GM19452 (cell line): Measurements from ENCODE around the gene TIMM50.

Source experiments
- ATAC-seq: cut with Tn5 transposase; IDR thresholded peaks from one replicate; pipeline ENCODE4 v1.9.1; 2021; ENCODE audit not compliant: unreplicated experiment

The TIMM50 gene

DNA sequence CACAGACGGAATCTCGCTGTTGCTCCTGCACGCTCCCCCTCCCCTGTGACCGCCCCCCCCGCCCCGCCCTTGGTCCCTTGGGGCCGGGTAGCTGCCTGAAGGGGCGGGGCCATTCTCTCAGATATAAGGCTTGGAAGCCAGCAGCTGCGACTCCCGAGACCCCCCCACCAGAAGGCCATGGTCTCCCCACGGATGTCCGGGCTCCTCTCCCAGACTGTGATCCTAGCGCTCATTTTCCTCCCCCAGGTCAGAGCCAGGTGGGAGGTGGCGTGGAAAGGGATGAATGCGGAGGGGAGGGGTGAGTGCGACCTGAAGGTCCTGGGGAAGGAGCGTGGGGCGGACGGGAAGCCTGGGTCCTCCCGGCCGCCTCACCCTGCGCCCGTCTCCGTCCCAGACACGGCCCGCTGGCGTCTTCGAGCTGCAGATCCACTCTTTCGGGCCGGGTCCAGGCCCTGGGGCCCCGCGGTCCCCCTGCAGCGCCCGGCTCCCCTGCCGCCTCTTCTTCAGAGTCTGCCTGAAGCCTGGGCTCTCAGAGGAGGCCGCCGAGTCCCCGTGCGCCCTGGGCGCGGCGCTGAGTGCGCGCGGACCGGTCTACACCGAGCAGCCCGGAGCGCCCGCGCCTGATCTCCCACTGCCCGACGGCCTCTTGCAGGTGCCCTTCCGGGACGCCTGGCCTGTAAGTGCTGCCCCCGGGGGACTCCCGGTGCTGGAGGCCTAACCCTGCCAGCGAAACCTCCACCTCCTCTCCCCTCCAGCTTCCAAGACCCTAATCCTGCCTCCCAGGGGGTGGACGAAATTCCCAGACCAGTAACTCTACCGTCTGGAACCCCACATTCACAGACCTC lies 18.4 kb downstream of the TIMM50 start, which contains the start of gene DLL3:
Gene DLL3 (plus strand): TSS at position 150 of the 845 bp plus-strand sequence. CDS start 28 bp downstream, at position 178.
- ATAC-seq, result no peak

DNA sequence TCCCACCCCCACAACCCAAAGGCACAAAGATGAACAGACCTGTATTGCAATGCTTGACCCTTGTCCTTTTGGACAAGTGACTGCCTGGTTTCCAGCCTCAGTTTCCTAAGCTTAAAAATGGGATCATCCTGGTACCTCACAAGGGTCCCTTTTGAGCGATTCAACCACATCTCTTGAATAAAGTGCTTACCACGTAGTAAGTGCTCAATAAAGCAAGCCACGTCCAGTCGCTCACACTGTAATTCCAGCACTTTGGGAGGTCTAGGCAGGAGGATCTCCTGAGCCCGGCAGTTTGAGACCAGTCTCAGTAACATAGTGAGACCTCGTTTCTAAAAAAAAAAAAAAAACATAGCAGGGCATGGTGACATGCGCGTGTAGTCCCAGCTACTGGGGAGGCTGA lies 19.3 kb downstream of the TIMM50 start:
- ATAC-seq, result no peak

DNA sequence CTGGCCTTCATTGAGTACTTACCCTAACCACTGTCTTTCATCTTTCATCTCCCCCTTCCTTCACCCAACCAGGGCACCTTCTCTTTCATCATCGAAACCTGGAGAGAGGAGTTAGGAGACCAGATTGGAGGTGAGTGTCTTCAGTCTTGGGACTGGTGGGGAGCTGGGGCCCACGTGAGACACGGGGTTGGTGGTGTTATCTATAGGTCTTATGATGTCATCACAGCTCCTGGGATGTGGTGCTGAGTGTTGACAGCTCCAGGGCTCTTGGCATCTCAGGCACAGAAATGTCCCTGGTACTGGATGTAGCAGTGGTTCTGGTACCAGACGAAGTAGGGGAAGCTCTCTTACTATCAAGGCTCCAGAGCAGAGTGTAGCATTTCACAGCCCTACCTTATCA lies 19.9 kb downstream of the TIMM50 start:
- ATAC-seq, result no peak

DNA sequence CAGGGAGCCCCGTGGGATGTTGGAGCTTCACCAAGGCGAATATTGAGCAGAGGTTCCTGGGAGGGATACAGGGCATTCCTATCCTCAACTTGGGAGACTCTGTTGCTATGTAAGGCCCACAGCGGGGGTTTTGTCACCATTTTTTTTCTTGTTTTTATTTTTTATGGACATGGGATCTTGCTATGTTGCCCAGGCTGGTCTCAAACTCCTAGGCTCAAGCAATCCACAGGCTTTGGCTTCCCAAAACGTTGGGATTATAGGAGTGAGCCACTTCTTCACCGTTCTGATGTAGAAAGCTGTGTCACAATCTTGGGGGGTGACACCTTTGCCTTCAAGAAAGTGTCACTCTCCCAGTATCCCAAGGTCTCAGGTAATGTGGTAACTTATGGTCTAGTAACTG lies 20.7 kb downstream of the TIMM50 start:
- no peak for ATAC-seq

DNA sequence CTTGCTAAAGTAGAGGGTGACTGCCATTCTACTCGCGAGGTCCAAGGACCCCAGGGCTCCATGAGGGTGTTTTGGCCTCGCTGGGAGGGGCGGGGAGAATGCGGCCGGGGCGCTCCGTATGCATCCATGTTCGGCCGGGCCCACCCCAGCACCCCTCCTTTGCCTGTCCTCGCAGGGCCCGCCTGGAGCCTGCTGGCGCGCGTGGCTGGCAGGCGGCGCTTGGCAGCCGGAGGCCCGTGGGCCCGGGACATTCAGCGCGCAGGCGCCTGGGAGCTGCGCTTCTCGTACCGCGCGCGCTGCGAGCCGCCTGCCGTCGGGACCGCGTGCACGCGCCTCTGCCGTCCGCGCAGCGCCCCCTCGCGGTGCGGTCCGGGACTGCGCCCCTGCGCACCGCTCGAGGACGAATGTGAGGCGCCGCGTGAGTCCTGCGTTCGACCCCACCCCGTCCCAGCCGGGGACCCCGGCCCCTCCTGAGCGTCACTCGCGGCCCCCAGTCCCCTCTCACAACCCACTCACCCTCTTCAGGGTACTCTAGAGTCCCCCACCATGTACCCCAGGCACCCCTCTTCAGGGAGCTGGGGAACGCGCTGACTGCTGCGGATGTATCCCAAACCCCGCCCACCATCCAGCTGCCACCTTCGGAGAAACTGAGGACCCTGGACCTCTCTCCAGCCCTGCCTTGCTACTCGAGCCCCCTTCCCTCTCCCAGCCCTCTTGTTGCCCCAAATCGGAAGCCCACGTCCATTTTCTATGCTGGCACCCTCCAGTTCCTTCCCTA lies 22.2 kb downstream of the TIMM50 start:
- no peak for ATAC-seq

DNA sequence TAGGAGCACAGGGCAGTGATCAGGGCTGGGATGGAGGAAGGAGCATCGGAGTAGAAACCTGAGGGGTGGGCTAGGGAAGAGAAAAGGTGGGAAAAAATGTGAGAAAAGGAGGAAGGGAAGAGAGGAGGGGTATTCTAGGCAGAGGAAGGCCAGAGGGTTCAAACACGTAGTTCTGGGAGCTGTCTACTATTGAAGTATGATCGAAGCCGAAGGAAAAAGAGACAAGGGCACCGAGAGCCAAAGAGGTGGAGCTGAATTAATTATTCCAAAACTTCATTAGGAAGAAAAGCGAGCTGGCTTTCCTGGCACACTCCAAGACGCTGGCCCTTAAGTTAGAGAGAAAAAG lies 25.9 kb downstream of the TIMM50 start:
- no peak for ATAC-seq

DNA sequence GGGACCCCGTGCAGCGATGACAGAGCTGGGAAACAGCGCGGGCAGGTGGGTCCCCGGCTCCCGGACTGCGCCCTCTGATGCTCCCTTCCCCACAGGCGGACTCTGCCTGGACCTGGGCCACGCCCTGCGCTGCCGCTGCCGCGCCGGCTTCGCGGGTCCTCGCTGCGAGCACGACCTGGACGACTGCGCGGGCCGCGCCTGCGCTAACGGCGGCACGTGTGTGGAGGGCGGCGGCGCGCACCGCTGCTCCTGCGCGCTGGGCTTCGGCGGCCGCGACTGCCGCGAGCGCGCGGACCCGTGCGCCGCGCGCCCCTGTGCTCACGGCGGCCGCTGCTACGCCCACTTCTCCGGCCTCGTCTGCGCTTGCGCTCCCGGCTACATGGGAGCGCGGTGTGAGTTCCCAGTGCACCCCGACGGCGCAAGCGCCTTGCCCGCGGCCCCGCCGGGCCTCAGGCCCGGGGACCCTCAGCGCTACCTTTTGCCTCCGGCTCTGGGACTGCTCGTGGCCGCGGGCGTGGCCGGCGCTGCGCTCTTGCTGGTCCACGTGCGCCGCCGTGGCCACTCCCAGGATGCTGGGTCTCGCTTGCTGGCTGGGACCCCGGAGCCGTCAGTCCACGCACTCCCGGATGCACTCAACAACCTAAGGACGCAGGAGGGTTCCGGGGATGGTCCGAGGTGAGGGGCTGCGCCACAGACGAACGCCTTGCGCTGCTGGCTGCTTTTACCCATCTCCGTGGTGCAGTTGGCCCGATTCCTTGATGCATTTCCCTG lies 26.5 kb downstream of the TIMM50 start:
- no peak for ATAC-seq

DNA sequence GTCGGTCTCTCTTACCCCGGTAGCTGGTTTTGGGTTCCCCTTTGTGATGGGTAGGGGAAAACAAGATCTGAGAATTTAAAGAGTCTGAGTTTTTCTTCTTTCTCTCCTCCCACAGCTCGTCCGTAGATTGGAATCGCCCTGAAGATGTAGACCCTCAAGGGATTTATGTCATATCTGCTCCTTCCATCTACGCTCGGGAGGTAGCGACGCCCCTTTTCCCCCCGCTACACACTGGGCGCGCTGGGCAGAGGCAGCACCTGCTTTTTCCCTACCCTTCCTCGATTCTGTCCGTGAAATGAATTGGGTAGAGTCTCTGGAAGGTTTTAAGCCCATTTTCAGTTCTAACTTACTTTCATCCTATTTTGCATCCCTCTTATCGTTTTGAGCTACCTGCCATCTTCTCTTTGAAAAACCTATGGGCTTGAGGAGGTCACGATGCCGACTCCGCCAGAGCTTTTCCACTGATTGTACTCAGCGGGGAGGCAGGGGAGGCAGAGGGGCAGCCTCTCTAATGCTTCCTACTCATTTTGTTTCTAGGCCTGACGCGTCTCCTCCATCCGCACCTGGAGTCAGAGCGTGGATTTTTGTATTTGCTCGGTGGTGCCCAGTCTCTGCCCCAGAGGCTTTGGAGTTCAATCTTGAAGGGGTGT lies 27.2 kb downstream of the TIMM50 start:
- ATAC-seq, result no peak

DNA sequence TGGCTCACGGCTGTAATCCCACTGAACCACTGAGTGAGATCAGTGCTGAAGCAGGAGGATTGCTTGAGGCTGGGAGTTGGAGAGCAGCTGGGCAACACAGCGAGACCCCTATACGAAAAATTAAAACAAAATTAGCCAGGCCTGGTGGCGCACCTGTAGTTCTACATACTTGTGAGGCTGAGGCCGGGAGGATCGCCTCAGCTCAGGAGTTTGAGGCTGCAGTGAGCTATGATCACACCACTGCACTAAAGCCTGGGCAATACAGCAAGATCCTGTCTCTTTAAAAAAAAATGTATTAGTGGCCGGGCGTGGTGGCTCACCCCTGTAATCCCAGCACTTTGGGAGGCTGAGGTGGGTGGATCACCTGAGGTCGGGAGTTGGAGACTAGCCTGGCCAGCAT lies 28.0 kb downstream of the TIMM50 start:
- ATAC-seq, result no peak

DNA sequence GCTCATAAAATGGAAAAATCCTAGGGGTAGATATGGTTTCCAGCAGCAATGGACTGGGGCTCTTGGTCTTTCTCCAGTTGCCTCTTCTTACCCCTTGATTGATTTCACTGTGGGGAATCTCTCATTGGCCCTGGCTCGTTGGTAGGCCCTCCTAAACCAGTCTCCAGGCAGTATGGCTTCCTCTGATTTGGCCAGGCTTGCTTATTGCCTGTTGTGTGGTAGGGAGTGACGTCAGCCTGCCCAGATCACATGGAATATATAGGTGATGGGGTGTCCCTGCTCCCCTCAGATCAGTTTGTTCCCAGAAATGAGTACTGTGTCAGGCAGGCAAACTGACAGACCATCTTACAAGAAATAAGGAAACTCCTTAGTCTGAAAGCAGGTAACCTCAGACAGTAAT lies 28.6 kb downstream of the TIMM50 start:
- ATAC-seq, result no peak

DNA sequence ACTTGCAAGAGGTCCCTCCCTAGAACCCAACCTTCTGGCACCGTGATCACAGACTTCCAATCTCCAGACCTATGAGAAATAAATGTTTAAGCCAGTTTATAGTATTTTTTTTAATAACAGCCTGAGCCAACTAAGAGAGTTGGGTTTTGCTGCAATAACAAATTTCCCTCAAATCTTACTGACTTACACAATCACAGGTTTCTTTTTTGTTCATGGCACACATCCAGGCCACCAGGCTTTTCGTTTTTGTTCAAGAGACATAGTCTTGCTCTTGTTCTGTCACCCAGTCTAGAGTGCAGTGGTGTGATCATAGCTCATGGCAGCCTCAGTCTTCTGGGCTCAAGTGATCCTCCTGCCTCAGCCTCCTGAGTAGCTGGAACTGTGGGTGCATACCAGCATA lies 32.4 kb downstream of the TIMM50 start:
- no peak for ATAC-seq

DNA sequence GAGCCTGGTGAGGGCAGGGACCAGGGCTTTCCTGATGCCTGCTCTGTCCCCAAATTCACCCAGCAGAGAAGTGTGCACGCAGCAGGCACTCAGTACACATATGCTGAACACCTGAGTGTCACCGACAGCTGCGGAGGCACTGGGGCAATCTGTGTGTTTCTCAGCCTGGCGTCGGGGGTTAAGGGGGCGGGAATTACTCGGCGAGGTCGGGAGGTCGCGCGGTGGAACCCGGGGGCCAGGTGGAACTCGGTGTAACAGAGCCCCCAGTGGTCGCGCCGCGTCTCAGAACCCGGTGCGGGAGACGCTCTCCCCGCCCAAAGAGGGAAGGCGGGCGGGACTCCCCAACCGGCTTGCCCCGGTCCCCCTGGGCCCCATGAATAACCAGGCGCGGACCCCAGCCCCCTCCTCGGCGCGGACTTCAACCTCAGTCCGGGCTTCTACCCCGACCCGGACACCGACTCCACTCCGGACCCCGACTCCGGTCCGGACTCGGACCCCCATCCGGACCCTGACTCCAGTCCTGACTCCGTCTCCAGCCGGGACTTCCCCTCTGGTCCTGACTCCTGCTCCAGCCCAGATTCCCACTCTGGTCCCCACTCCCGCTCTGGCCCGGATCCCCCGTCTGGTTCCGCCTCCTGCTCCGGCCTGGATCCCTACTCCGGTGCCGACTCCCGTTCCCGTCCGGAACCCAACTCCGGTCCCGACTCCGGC lies 34.4 kb downstream of the TIMM50 start, which contains the start of gene SELENOV:
Gene SELENOV (plus strand): TSS at position 300 of the 711 bp plus-strand sequence. CDS start 74 bp downstream, at position 374.
- ATAC-seq, result no peak

DNA sequence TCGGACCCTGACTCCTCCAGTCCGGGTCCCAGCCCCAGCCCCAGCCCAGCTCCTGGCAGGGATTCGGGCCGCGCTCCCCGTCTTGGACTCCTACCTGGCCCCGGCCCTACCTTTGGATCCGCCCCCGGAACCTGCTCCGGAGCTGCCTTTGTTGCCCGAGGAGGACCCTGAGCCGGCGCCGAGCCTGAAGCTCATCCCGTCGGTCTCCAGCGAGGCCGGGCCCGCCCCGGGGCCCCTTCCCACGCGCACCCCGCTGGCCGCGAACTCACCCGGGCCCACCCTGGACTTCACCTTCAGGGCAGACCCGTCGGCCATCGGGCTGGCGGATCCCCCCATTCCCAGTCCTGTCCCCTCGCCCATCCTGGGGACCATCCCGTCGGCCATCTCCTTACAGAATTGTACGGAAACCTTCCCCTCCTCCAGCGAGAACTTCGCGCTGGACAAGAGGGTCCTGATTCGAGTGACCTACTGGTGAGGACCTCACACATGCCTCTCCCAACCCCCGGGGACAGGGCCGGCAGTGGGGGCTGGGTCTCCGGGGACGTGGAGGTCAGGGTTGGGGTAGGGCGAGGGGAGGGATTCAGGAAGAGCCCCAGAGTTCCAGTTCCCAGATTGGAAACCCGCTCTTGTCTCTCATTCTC lies 35.0 kb downstream of the TIMM50 start:
- ATAC-seq, result no peak

DNA sequence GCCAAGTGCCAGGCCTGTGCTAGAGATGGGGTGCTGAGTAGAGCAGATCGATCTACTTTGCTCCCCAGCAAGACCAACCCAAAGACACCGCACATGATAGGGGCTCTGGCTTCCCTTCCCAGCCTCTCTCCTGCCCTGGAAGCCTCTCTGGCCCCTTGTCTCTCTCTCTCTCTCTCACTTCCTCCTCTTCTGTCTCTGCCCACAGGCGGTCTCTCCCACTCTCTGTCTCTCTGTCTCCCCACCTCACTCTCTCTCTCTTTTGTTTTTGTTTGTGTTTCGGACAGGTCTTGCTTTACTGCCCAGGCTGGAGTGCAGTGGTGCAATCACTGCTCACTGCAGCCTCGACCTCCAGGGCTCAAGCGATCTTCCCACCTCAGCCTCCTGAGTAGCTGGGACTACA lies 35.6 kb downstream of the TIMM50 start:
- ATAC-seq, result no peak

DNA sequence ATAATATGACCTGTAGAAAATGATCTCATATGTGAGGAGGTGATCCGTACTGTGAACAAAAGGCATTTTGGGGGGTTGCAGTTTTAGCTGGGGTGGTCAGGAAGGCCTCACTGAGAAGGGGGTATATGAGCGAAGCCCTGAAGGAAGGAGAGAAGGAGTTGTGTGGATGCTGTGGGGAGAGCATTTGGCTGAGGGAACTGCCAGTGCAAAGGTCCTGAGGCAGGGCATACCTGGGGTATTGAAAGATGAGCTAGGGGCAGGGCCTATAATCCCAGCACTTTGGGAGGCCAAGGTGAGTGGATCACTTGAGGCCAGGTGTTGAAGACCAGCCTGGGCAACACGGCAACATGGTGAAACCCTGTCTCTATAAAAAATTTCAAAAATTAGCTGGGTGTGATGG lies 36.8 kb downstream of the TIMM50 start:
- ATAC-seq, result no peak

DNA sequence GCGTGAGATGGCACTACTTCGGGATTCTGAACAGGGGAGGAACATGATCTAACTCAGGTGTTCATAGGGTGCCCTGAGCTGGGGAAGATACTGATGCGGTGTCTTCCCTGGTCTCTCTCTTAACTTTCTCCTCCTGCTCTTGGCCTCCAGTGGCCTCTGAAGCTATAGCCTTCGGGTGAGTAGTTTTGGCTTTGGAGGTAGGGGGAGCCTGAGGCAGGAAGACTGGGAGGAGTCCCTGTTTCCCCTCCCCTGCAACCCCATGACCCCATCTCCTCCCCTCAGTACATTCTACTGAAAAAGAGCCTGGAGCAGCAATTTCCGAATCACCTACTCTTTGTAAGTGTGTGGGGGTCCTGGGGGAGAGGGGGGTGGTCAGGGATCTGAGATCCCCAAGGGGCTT lies 37.8 kb downstream of the TIMM50 start:
- ATAC-seq, result no peak

DNA sequence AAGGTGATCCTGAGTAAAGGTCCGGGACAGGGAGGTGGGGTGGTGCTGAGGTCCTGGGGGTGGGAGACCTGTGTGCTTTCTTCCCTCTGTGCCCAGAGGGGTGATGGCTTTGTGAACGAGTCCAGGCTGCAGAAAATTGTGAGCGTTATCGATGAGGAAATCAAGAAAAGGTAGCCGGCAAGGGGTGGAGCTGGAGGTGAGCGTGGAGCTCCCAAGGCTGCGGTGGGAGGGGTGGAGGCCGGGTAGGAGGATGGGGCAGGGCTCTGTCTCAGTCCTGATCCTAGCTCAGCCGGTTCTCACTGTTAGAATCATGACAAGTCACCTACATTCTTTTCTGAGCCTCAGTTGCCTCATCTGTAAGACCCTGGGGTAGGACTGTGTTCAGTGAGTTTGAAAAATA lies 38.3 kb downstream of the TIMM50 start:
- no peak for ATAC-seq

DNA sequence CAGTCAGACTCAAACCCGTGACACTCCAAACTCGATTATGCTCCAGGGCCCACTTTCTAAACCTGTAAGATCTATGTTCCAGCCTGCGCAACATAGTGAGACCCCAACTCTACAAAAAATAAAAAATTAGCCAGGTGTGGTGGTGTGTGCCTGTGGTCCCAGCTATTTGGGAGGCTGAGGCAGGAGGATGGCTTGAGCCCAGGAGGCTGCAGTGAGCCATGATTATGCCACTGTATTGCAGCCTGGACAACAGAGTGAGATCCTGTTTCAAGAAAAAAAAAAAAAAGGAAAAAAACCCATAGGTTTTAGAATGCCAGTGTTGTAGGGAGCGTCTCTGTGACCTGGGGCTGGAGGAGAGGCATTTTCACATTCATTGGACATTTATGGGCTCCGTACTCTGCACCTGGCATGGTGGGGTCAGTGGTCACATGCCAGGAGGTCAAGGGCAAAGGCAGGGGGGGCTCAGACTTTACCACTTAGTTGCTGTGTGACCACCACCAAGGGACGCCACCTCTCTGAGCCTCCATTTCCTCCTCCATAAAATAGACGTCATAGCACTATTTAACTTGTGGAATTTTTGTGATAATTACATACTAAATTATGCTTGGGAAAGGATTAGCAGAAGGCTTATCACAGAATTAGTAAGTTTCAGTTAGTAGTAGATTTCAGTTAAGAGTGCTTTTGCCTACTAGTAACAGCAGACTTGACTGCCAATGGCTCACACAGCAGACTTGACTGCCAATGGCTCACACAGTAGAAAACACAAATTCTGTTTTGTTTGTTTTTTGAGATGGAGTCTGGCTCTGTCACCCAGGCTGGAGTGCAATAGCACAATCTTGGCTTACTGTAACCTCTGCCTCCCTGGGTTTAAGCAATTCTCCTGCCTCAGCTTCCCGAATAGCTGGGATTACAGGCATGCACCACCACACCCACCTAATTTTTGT lies 40.2 kb downstream of the TIMM50 start:
- no peak for ATAC-seq

DNA sequence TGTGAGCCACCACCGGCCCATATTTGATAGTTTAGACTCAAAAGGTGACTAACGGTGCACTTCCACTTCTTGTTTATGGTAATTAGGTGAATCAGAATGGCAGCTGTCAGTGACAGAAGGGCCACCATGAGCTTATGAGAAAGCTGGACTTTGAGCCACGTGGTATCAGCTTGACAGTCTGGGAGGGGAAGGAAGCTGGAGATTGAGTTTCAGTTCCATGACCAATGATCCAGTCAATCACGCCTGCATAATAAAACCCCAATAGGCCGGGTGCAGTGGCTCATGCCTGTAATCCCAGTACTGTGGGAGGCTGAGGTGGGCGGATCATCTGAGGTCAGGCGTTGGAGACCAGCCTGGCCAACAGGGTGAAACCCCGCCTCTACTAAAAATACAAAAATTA lies 43.9 kb downstream of the TIMM50 start:
- ATAC-seq, result no peak
